Stimulated activated CD4-positive, alpha-beta T cell treated with anti-CD3 and anti-CD28 coated beads, TNF-alpha, amount 100 ng/mL, for 4 hours (primary cell): ENCODE results near the gene C3orf33.
"Not testable (repeated sequence)": the region's sequence is repeated elsewhere in the genome, so short reads cannot be mapped to it uniquely, and the experiment has no call there.

Source experiments
- DNase-seq, 3 experiments: peaks; one replicate each; pipeline ENCODE4 v3.0.0-alpha.2; 2020; ENCODE audit warnings: low read depth in 3 of 3

The C3orf33 gene

GRCh38 chr3:155805802-155806618 lies at the start of gene C3orf33:
Gene C3orf33 (minus strand): TSS chr3:155806278. CDS start chr3:155806252, 26 bp downstream.
- peak; percentile 64 to 68 (median 67) for DNase-seq

GRCh38 chr3:155854141-155854940 lies 48.3 kb upstream of the C3orf33 start, which contains the start of gene SLC33A1:
Gene SLC33A1 (minus strand): TSS chr3:155854427. CDS start chr3:155853997, 430 bp downstream.
- peak; percentile 93 to 98 (median 97) for DNase-seq

- peak in 2 of 3 experiments; percentile 9 to 18 for DNase-seq
Observed at GRCh38 chr3:155853214-155854140, 47.4 kb upstream of the C3orf33 start.

- no peak for DNase-seq
Observed at GRCh38 chr3:155852341-155852740, 46.3 kb upstream of the C3orf33 start.

- not testable (repeated sequence) for DNase-seq
Observed at GRCh38 chr3:155849404-155849803, 43.3 kb upstream of the C3orf33 start.

- DNase-seq = no peak
Observed at GRCh38 chr3:155847993-155848392, 41.9 kb upstream of the C3orf33 start.

GRCh38 chr3:155846119-155846518 lies 40.0 kb upstream of the C3orf33 start:
- DNase-seq = no peak

GRCh38 chr3:155843569-155843968 lies 37.5 kb upstream of the C3orf33 start:
- no peak for DNase-seq

GRCh38 chr3:155835341-155836071 lies 29.4 kb upstream of the C3orf33 start:
- no peak for DNase-seq

- not testable (repeated sequence) for DNase-seq
Observed at GRCh38 chr3:155828490-155829098, 22.5 kb upstream of the C3orf33 start.

GRCh38 chr3:155815030-155815545 lies 9.0 kb upstream of the C3orf33 start:
- no peak for DNase-seq

GRCh38 chr3:155813224-155813623 lies 7.1 kb upstream of the C3orf33 start:
- not testable (repeated sequence) for DNase-seq

- no peak for DNase-seq
Observed at GRCh38 chr3:155809181-155809580, 3.1 kb upstream of the C3orf33 start.

- DNase-seq = no peak
Observed at GRCh38 chr3:155807823-155808222, 1.7 kb upstream of the C3orf33 start.

- peak in 2 of 3 experiments; percentile 20 to 23 for DNase-seq
Observed at GRCh38 chr3:155805204-155805801, 775 bp downstream of the C3orf33 start.

- no peak for DNase-seq
Observed at GRCh38 chr3:155804323-155804722, 1.8 kb downstream of the C3orf33 start.

- no peak for DNase-seq
Observed at GRCh38 chr3:155792532-155792931, 13.5 kb downstream of the C3orf33 start.

GRCh38 chr3:155791190-155791589 lies 14.9 kb downstream of the C3orf33 start:
- DNase-seq = no peak

GRCh38 chr3:155790272-155790925 lies 15.7 kb downstream of the C3orf33 start:
- no peak for DNase-seq
